ENCODE data around the gene GALNT10.

- TF ChIP-seq CTCF (IDR thresholded peaks at IDR 0.05) (no peak), POLR2A (IDR thresholded peaks at IDR 0.05) (no peak)
Observed at GRCh38 chr5:154332451-154332850, 141.9 kb downstream of the GALNT10 start.

Measured in uterus (tissue), 2 donors.